ENCODE results near the gene BARX2.
"Not testable (repeated sequence)": the region's sequence is repeated elsewhere in the genome, so short reads cannot be mapped to it uniquely, and the experiment has no call there.

Gene BARX2

GRCh38 chr11:129375751-129376657 is at the start of gene BARX2:
TSS of gene BARX2 (plus strand) at chr11:129375848. CDS start at chr11:129376036, 188 bp downstream.
- DNase-seq (ENCODE audit: low spot score) = peak; percentile 43

GRCh38 chr11:129326921-129327320 is 48.7 kb upstream of the BARX2 start:
- no peak for DNase-seq (ENCODE audit: low spot score)

GRCh38 chr11:129327708-129328107 is 47.9 kb upstream of the BARX2 start:
- DNase-seq (ENCODE audit: low spot score) = not testable (repeated sequence)

GRCh38 chr11:129328756-129329155 is 46.9 kb upstream of the BARX2 start:
- no peak for DNase-seq (ENCODE audit: low spot score)

- DNase-seq (ENCODE audit: low spot score) = no peak
These were observed 44.4 kb upstream of the BARX2 start for GRCh38 chr11:129331217-129331616.

- DNase-seq (ENCODE audit: low spot score) = peak; percentile 61
These were observed 43.8 kb upstream of the BARX2 start for GRCh38 chr11:129331871-129332274.

- no peak for DNase-seq (ENCODE audit: low spot score)
These were observed 41.8 kb upstream of the BARX2 start for GRCh38 chr11:129333873-129334272.

- not testable (repeated sequence) for DNase-seq (ENCODE audit: low spot score)
These were observed 31.2 kb upstream of the BARX2 start for GRCh38 chr11:129344301-129344940.

GRCh38 chr11:129346916-129347315 is 28.7 kb upstream of the BARX2 start:
- no peak for DNase-seq (ENCODE audit: low spot score)

- DNase-seq (ENCODE audit: low spot score) = no peak
These were observed 26.8 kb upstream of the BARX2 start for GRCh38 chr11:129348813-129349212.

- no peak for DNase-seq (ENCODE audit: low spot score)
These were observed 23.0 kb upstream of the BARX2 start for GRCh38 chr11:129352676-129353075.

GRCh38 chr11:129354691-129355090 is 21.0 kb upstream of the BARX2 start:
- no peak for DNase-seq (ENCODE audit: low spot score)

GRCh38 chr11:129359748-129360147 is 15.9 kb upstream of the BARX2 start:
- no peak for DNase-seq (ENCODE audit: low spot score)

GRCh38 chr11:129364143-129364654 is 11.4 kb upstream of the BARX2 start:
- peak; percentile 61 for DNase-seq (ENCODE audit: low spot score)

- DNase-seq (ENCODE audit: low spot score) = no peak
These were observed 9.8 kb upstream of the BARX2 start for GRCh38 chr11:129365816-129366215.

- no peak for DNase-seq (ENCODE audit: low spot score)
These were observed 8.7 kb upstream of the BARX2 start for GRCh38 chr11:129366737-129367597.

- DNase-seq (ENCODE audit: low spot score) = no peak
These were observed 6.6 kb upstream of the BARX2 start for GRCh38 chr11:129368889-129369672.

GRCh38 chr11:129370715-129371114 is 4.9 kb upstream of the BARX2 start:
- no peak for DNase-seq (ENCODE audit: low spot score)

- no peak for DNase-seq (ENCODE audit: low spot score)
These were observed 2.8 kb upstream of the BARX2 start for GRCh38 chr11:129372609-129373488.

- peak; percentile 8 for DNase-seq (ENCODE audit: low spot score)
These were observed 2.1 kb upstream of the BARX2 start for GRCh38 chr11:129373489-129373953.
